ENCODE data around the gene SLC30A10. TPM values are rescaled to one million over a fixed set of nuclear protein-coding genes. Genes with fewer than 3 reads are reported as not detected.
"Not testable (repeated sequence)": the region's sequence is repeated elsewhere in the genome, so short reads cannot be mapped to it uniquely, and the experiment has no call there.

The SLC30A10 gene
- total and polyA plus RNA-seq, 12 donors: 0.15 to 0.56 (median 0.23) TPM; not detected in 4

DNA sequence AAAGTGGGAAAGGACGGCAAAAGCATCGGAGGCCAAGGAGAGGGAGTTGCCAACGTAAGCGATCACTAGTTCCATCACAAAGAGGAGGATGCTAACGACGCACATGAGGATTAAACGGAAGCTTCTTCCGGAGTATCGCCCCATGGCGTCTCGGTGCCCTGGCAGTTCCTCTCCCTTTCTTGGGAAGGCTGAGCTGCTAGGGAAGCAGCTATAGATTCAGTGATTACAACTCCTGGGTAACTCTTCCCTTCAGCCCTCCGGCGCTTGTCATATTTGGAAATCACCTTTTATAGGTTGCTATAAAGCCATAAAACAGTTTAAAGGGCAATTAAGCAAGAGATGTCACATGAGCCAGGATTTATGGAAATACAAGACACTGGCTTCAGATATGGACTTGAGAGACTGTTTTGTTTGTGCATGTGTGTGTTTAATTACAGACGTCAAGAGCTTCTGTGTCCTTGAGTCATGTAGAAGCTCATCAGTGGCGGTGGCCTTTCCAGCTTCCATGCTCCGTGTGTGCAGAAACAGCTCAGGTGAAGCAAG, 30.6 kb upstream of the SLC30A10 start:
- H3K27me3 ChIP-seq: no peaks in the 10 kb centered on the region
- H3K36me3 ChIP-seq: no peaks in the 10 kb centered on the region
- WGBS, 2 donors: 91 to 93% methylated on average over 16 of the region's 16 CpGs
- intact Hi-C loops (cut with DNase I): no loop called here
- no peak overlapping the region for H3K27ac ChIP-seq
- TF ChIP-seq CTCF (IDR thresholded peaks at IDR 0.05): no peak
- H3K9me3 ChIP-seq: no peaks in the 10 kb centered on the region
- no peak overlapping the region for H3K4me3 ChIP-seq
- DNase-seq (no peak), ATAC-seq (no peak)
- no peaks in the 10 kb centered on the region for H3K4me1 ChIP-seq

- H3K27me3 ChIP-seq: no peaks in the 10 kb centered on the region
- intact Hi-C loops (cut with DNase I): no loop called here
- no peaks in the 10 kb centered on the region for H3K36me3 ChIP-seq
- ATAC-seq (no peak), DNase-seq (no peak)
- no peaks in the 10 kb centered on the region for H3K4me1 ChIP-seq
- no peak for TF ChIP-seq CTCF (IDR thresholded peaks at IDR 0.05)
- H3K27ac ChIP-seq: no peak overlapping the region
- 84 to 87% methylated on average over 11 of the region's 11 CpGs for WGBS, 2 donors
- H3K9me3 ChIP-seq: peaks cover 0 to 7% (median 0%) of the 10 kb centered on the region in 11 donors
- H3K4me3 ChIP-seq: no peak overlapping the region
These were observed 26.5 kb upstream of the SLC30A10 start for GRCh38 chr1:219954736-219955421.

- no peak overlapping the region for H3K27ac ChIP-seq
- H3K36me3 ChIP-seq: no peaks in the 10 kb centered on the region
- 84 to 86% methylated on average over 6 of the region's 6 CpGs for WGBS, 2 donors
- no peaks in the 10 kb centered on the region for H3K27me3 ChIP-seq
- no peak for TF ChIP-seq CTCF (IDR thresholded peaks at IDR 0.05)
- intact Hi-C loops (cut with DNase I): no loop called here
- H3K4me1 ChIP-seq: no peaks in the 10 kb centered on the region
- ATAC-seq (no peak), DNase-seq (no peak)
- no peak overlapping the region for H3K4me3 ChIP-seq
- peaks cover 0 to 8% (median 0%) of the 10 kb centered on the region in 11 donors for H3K9me3 ChIP-seq
These were observed 25.7 kb upstream of the SLC30A10 start for GRCh38 chr1:219954052-219954451.

DNA sequence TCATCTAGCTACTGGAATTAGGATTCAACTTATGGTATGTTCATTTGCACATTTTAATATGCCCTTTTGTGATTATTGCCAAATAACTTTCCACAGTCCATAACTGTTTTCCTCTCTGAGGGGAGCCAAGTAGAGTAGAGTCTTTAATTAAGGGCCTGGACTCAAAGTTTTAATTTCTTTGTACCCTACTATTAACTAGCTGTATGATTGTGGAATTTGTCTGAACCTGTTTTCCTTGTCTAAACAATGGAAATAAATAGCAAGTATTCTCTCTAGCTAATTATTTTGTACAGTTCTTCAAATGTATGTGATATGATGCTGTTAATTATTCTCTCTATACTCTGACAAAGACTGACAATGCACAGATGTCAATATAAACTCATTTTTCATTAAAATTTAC, 24.0 kb upstream of the SLC30A10 start:
- no peak overlapping the region for H3K27ac ChIP-seq
- no peak for ATAC-seq

GRCh38 chr1:219949227-219949626, 20.9 kb upstream of the SLC30A10 start:
- H3K4me1 ChIP-seq; ATAC-seq; H3K9me3 ChIP-seq; H3K4me3 ChIP-seq; DNase-seq; H3K36me3 ChIP-seq; H3K27ac ChIP-seq; intact Hi-C loops (cut with DNase I): not testable (repeated sequence)
- peaks cover 0 to 17% (median 0%) of the 10 kb centered on the region in 7 donors for H3K27me3 ChIP-seq
- 94 to 96% methylated on average over 3 of the region's 5 CpGs for WGBS, 2 donors

More for the DNA sequence above, 24.0 kb upstream of the SLC30A10 start:
- no peak overlapping the region for H3K4me3 ChIP-seq
- TF ChIP-seq CTCF (IDR thresholded peaks at IDR 0.05): no peak
- H3K27me3 ChIP-seq: peaks cover 0 to 2% (median 0%) of the 10 kb centered on the region in 7 donors
- intact Hi-C loops (cut with DNase I): no loop called here
- peaks cover 0 to 10% (median 0%) of the 10 kb centered on the region in 11 donors for H3K9me3 ChIP-seq
- DNase-seq: no peak
- H3K36me3 ChIP-seq: no peaks in the 10 kb centered on the region
- H3K4me1 ChIP-seq: no peaks in the 10 kb centered on the region

- H3K4me1 ChIP-seq; intact Hi-C loops (cut with DNase I); H3K36me3 ChIP-seq; H3K4me3 ChIP-seq; ATAC-seq; H3K27ac ChIP-seq; DNase-seq: not testable (repeated sequence)
- 92 to 95% methylated on average over 3 of the region's 3 CpGs for WGBS, 2 donors
- Histone ChIP-seq H3K9me3 (peaks cover 0 to 12% (median 0%) of the 10 kb centered on the region in 11 donors), H3K27me3 (peaks cover 0 to 17% (median 0%) of the 10 kb centered on the region in 7 donors)
These were observed 20.4 kb upstream of the SLC30A10 start for GRCh38 chr1:219948766-219949165.
